H9 (cell line): Measurements from ENCODE around the gene SKOR2. TPM values are rescaled to one million over a fixed set of nuclear protein-coding genes. Genes with fewer than 3 reads are reported as not detected.
A peak's percentile ranks its signal among the peaks of the same experiment; 100 is the strongest.

Source experiments
- DNase-seq: peaks from one replicate; pipeline ENCODE4 v3.0.0-alpha.2; 2017
- H2AFZ ChIP-seq: one replicate; pipeline ENCODE4 v1.6.1; 2013; ENCODE audit warnings: mild to moderate bottlenecking, low read length, control low read depth, moderate library complexity
- H2AK5ac ChIP-seq: 2 replicates; pipeline ENCODE4 v1.6.1; 2013; ENCODE audit warnings: low read length, control low read depth, mixed read lengths; ENCODE audit not compliant: insufficient read length
- H2BK120ac ChIP-seq: one replicate; pipeline ENCODE4 v1.6.1; 2013; ENCODE audit warnings: low read depth, mild to moderate bottlenecking, low read length, control low read depth, inconsistent platforms; ENCODE audit not compliant: poor library complexity, severe bottlenecking
- H2BK12ac ChIP-seq: 2 replicates; pipeline ENCODE4 v1.6.1; 2013; ENCODE audit warnings: low read length, control low read depth, mixed read lengths, low read depth; ENCODE audit not compliant: insufficient read length
- H2BK15ac ChIP-seq: 2 replicates; pipeline ENCODE4 v1.6.1; 2013; ENCODE audit warnings: low read depth, low read length, control low read depth
- H2BK20ac ChIP-seq: one replicate; pipeline ENCODE4 v1.6.1; 2013; ENCODE audit warnings: low read depth, mild to moderate bottlenecking, low read length, control low read depth, inconsistent platforms; ENCODE audit not compliant: poor library complexity, severe bottlenecking
- H2BK5ac ChIP-seq: 2 replicates; pipeline ENCODE4 v1.6.1; 2013; ENCODE audit warnings: low read length, control low read depth, mixed read lengths; ENCODE audit not compliant: insufficient read length
- H3K14ac ChIP-seq: 2 replicates; pipeline ENCODE4 v1.6.1; 2013; ENCODE audit warnings: low read length, control low read depth; ENCODE audit not compliant: insufficient read depth
- H3K18ac ChIP-seq: 2 replicates; pipeline ENCODE4 v1.6.1; 2013; ENCODE audit warnings: low read depth, mild to moderate bottlenecking, mixed read lengths, low read length, control low read depth; ENCODE audit not compliant: insufficient read length
- H3K23ac ChIP-seq: 2 replicates; pipeline ENCODE4 v1.6.1; 2013; ENCODE audit warnings: low read length, control low read depth, mixed read lengths, low read depth; ENCODE audit not compliant: insufficient read length
- H3K23me2 ChIP-seq: 2 replicates; pipeline ENCODE4 v1.6.1; 2013; ENCODE audit warnings: low read depth, mild to moderate bottlenecking, mixed read lengths, low read length, control low read depth; ENCODE audit not compliant: insufficient read length, poor library complexity, severe bottlenecking
- H3K27ac ChIP-seq: 2 replicates; pipeline ENCODE4 v1.5.1; 2013; ENCODE audit warnings: low read length, control low read depth, mixed read lengths, low read depth; ENCODE audit not compliant: insufficient read length
- H3K27me3 ChIP-seq: 2 replicates; pipeline ENCODE4 v1.6.1; 2013; ENCODE audit warnings: low read length, control low read depth, inconsistent platforms; ENCODE audit not compliant: insufficient read depth
- H3K4ac ChIP-seq: 2 replicates; pipeline ENCODE4 v1.6.1; 2013; ENCODE audit warnings: low read depth, mild to moderate bottlenecking, control low read depth, inconsistent platforms, low read length, moderate library complexity
- H3K4me1 ChIP-seq: 2 replicates; pipeline ENCODE4 v1.6.1; 2013; ENCODE audit warnings: low read length, control low read depth, inconsistent platforms; ENCODE audit not compliant: insufficient read depth
- H3K4me2 ChIP-seq: 2 replicates; pipeline ENCODE4 v1.6.1; 2013; ENCODE audit warnings: low read length, control low read depth, mixed read lengths; ENCODE audit not compliant: insufficient read length, insufficient read depth
- H3K56ac ChIP-seq: 2 replicates; pipeline ENCODE4 v1.6.1; 2013; ENCODE audit warnings: low read depth, mild to moderate bottlenecking, mixed read lengths, low read length, control low read depth; ENCODE audit not compliant: insufficient read length
- H3K79me1 ChIP-seq: 2 replicates; pipeline ENCODE4 v1.6.1; 2013; ENCODE audit warnings: low read depth, mild to moderate bottlenecking, moderate library complexity, low read length, control low read depth, inconsistent platforms; ENCODE audit not compliant: insufficient read depth, poor library complexity, severe bottlenecking
- H3K79me2 ChIP-seq: 2 replicates; pipeline ENCODE4 v1.6.1; 2013; ENCODE audit warnings: low read length, control low read depth, inconsistent platforms; ENCODE audit not compliant: insufficient read depth
- H3K9ac ChIP-seq: 2 replicates; pipeline ENCODE4 v1.6.1; 2013; ENCODE audit warnings: low read length, control low read depth, mixed read lengths; ENCODE audit not compliant: insufficient read length; ENCODE audit errors: extremely low read depth
- H3K9me3 ChIP-seq: one replicate; pipeline ENCODE4 v1.6.1; 2013; ENCODE audit warnings: low read depth, low read length, inconsistent platforms; ENCODE audit not compliant: control insufficient read depth
- H3T11ph ChIP-seq: one replicate; pipeline ENCODE4 v1.6.1; 2013; ENCODE audit warnings: mild to moderate bottlenecking, low read length, control low read depth, inconsistent platforms
- H4K20me1 ChIP-seq: one replicate; pipeline ENCODE4 v1.6.1; 2013; ENCODE audit not compliant: control insufficient read depth, insufficient read length, insufficient read depth
- H4K5ac ChIP-seq: 2 replicates; pipeline ENCODE4 v1.6.1; 2013; ENCODE audit warnings: low read depth, mild to moderate bottlenecking, mixed read lengths, low read length, control low read depth; ENCODE audit not compliant: insufficient read length
- H4K8ac ChIP-seq: replicated peaks from 2 replicates; pipeline ENCODE4 v1.6.1; 2013; ENCODE audit warnings: low read length, control low read depth, mixed read lengths, low read depth; ENCODE audit not compliant: insufficient read length
- H4K91ac ChIP-seq: 2 replicates; pipeline ENCODE4 v1.6.1; 2013; ENCODE audit warnings: low read depth, mild to moderate bottlenecking, moderate library complexity, mixed read lengths, low read length, control low read depth; ENCODE audit not compliant: insufficient read length
- H3K27ac Mint-ChIP-seq, 3 experiments: 2 replicates in 2 of 3; 3 replicates in 1 of 3; pipeline ENCODE4 v1.8.0; 2020 to 2021; ENCODE audit warnings: mixed read lengths in 3 of 3, mild to moderate bottlenecking in 1 of 3, moderate library complexity in 1 of 3
- H3K27me3 Mint-ChIP-seq: 2 replicates; pipeline ENCODE4 v1.8.0; 2021; ENCODE audit warnings: low read depth, mild to moderate bottlenecking, moderate library complexity, mixed read lengths
- H3K36me3 Mint-ChIP-seq, 3 experiments: 2 replicates in 2 of 3; 3 replicates in 1 of 3; pipeline ENCODE4 v1.8.0; 2020 to 2021; ENCODE audit warnings: low read depth in 3 of 3, mixed read lengths in 3 of 3; ENCODE audit not compliant: insufficient read depth in 1 of 3
- H3K4me1 Mint-ChIP-seq, 2 experiments: 2 replicates each; pipeline ENCODE4 v1.8.0; 2020; ENCODE audit warnings: mixed read lengths in 2 of 2
- H3K4me3 Mint-ChIP-seq, 2 experiments: 2 replicates in 1 of 2; 3 replicates in 1 of 2; pipeline ENCODE4 v1.8.0; 2020 to 2021; ENCODE audit warnings: mild to moderate bottlenecking in 2 of 2, mixed read lengths in 2 of 2, moderate library complexity in 1 of 2
- H3K9me3 Mint-ChIP-seq, 2 experiments: 2 replicates in 1 of 2; 3 replicates in 1 of 2; pipeline ENCODE4 v1.8.0; 2020; ENCODE audit warnings: mild to moderate bottlenecking in 2 of 2, mixed read lengths in 2 of 2, moderate library complexity in 1 of 2
- CTCF ChIP-seq: fragments of 200-600 bp; sonication (generic); conservative IDR thresholded peaks from 3 replicates; pipeline ENCODE4 v1.8.0; 2021; ENCODE audit warnings: antibody characterized with exemption, mild to moderate bottlenecking
- WGBS: extraction: QIAGEN DNeasy Blood & Tissue Kit; methylation state at CpG from one replicate; pipeline ENCODE4 v1.1.7; 2013; ENCODE audit warnings: missing lambda C conversion rate, low lambda C conversion rate, mixed read lengths; ENCODE audit not compliant: insufficient read length; ENCODE audit errors: extremely low coverage; 5-methylcytosine and 5-hydroxymethylcytosine counted together
- total RNA-seq: library from RNA; stranded (reverse); gene quantifications from 2 replicates; pipeline ENCODE4 v1.2.1, GENCODE V29; 2021

The SKOR2 gene
- total RNA-seq, 1 experiment from 2014 or later: 0.24 TPM

GRCh38 chr18:47260120-47260923, 8.9 kb upstream of the SKOR2 start:
- no peak overlapping the region for H2BK15ac ChIP-seq
- Mint-ChIP-seq H3K36me3 (no peaks in the 10 kb centered on the region), H3K9me3 (peaks cover 0 to 7% of the 10 kb centered on the region in 2 experiments; a peak in 2 of 5 replicates), H3K27ac (no peak overlapping the region; a peak in 1 of 7 replicates), H3K27me3 (peaks cover 99% of the 10 kb centered on the region), H3K4me1 (peaks cover 33 to 60% of the 10 kb centered on the region in 2 experiments), H3K4me3 (peak overlapping the region in 1 of 2 experiments; percentile 53; a peak in 2 of 5 replicates)
- H3K27ac ChIP-seq: no peak overlapping the region
- TF ChIP-seq CTCF: no peak
- H3K79me1 ChIP-seq: no peaks in the 10 kb centered on the region
- H3K4me2 ChIP-seq: peak overlapping the region; percentile 75
- WGBS: no CpG with 5 or more reads among the region's 38 CpGs
- H4K91ac ChIP-seq: no peak overlapping the region
- no peak overlapping the region for H2AK5ac ChIP-seq
- no peak overlapping the region for H2BK5ac ChIP-seq
- H2BK120ac ChIP-seq: no peak overlapping the region
- no peak overlapping the region for H2BK20ac ChIP-seq
- no peak overlapping the region for H3K14ac ChIP-seq
- H4K8ac ChIP-seq: no peak overlapping the region
- H3K56ac ChIP-seq: no peak overlapping the region
- DNase-seq: peak; percentile 86
- no peak overlapping the region for H2BK12ac ChIP-seq
- no peak overlapping the region for H3K4ac ChIP-seq
- no peaks in the 10 kb centered on the region for H3K4me1 ChIP-seq
- H2AFZ ChIP-seq: no peak overlapping the region
- no peaks in the 10 kb centered on the region for H3K79me2 ChIP-seq
- H3T11ph ChIP-seq: no peak overlapping the region
- no peak overlapping the region for H3K18ac ChIP-seq
- H4K20me1 ChIP-seq: no peaks in the 10 kb centered on the region
- H3K9ac ChIP-seq: no peak overlapping the region
- no peak overlapping the region for H4K5ac ChIP-seq
- H3K27me3 ChIP-seq: peaks cover 86% of the 10 kb centered on the region
- H3K23me2 ChIP-seq: peaks cover 31% of the 10 kb centered on the region
- no peak overlapping the region for H3K23ac ChIP-seq
- H3K9me3 ChIP-seq: no peaks in the 10 kb centered on the region
